Calu3 (cell line): ENCODE measurements around the gene MTARC1. TPM values are rescaled to one million over a fixed set of nuclear protein-coding genes. Genes with fewer than 3 reads are reported as not detected.

Experiments used
- BruUV-seq: library from RNA; stranded (reverse); fragments of 400-500 nt; replicated peaks from 2 replicates; lab custom pipeline; 2021; lab: Mats Ljungman, UMichigan
- CTCF ChIA-PET: fragments of 300-600 bp; sonication (Branson Sonifier 250); formaldehyde crosslinking; loops from one replicate; lab custom pipeline; 2022; ENCODE audit warnings: antibody characterized with exemption; lab: Charles Lee
- DNase-seq: peaks from one replicate; pipeline ENCODE4 v3.0.0; 2022
- H3K27ac Mint-ChIP-seq: one replicate; pipeline ENCODE4 v1.8.0; 2022; ENCODE audit warnings: mixed read lengths; ENCODE audit not compliant: unreplicated experiment
- H3K27me3 Mint-ChIP-seq: one replicate; pipeline ENCODE4 v1.8.0; 2022; ENCODE audit warnings: mixed read lengths; ENCODE audit not compliant: unreplicated experiment
- H3K36me3 Mint-ChIP-seq: one replicate; pipeline ENCODE4 v1.8.0; 2022; ENCODE audit warnings: mild to moderate bottlenecking, moderate library complexity, mixed read lengths; ENCODE audit not compliant: insufficient read depth, unreplicated experiment
- H3K4me1 Mint-ChIP-seq: one replicate; pipeline ENCODE4 v1.8.0; 2022; ENCODE audit warnings: mild to moderate bottlenecking, low read depth, mixed read lengths; ENCODE audit not compliant: unreplicated experiment
- H3K4me3 Mint-ChIP-seq: one replicate; pipeline ENCODE4 v1.8.0; 2022; ENCODE audit warnings: mild to moderate bottlenecking, low read depth, moderate library complexity, mixed read lengths; ENCODE audit not compliant: unreplicated experiment
- H3K9me3 Mint-ChIP-seq: one replicate; pipeline ENCODE4 v1.8.0; 2022; ENCODE audit warnings: low read depth, mixed read lengths; ENCODE audit not compliant: unreplicated experiment
- CTCF ChIP-seq: fragments of 200-600 bp; IDR thresholded peaks from one replicate; pipeline ENCODE4 v1.8.0; 2022; ENCODE audit warnings: antibody characterized with exemption; ENCODE audit not compliant: unreplicated experiment
- intact Hi-C: fragments of 100-400 bp; cut with micrococcal nuclease; formaldehyde crosslinking; loops from one replicate; pipeline ENCODE4 v1.10.0; 2022; ENCODE audit not compliant: unreplicated experiment
- total RNA-seq: library from RNA; stranded (reverse); gene quantifications from 2 replicates; pipeline ENCODE4 v1.2.3, GENCODE V29; 2022

Gene MTARC1
- total RNA-seq, 1 experiment from 2014 or later, result 21.3 TPM

- TF ChIP-seq CTCF, result no peak
- peaks cover 26% of the 10 kb centered on the region for H3K36me3 Mint-ChIP-seq
- DNase-seq, result no peak
- BruUV-seq, result no TSS peak
- peak overlapping the region; percentile 93 for H3K4me3 Mint-ChIP-seq
- H3K4me1 Mint-ChIP-seq, result peaks cover 18% of the 10 kb centered on the region
- H3K9me3 Mint-ChIP-seq, result no peaks in the 10 kb centered on the region
- intact Hi-C loops, result no loop called here
- H3K27ac Mint-ChIP-seq, result no peak overlapping the region
- CTCF ChIA-PET, result interaction anchor here (1.1 kb wide), 1 partner anchor 52 kb away, joined by 3 read pairs; no protein-coding TSS in a partner anchor
- H3K27me3 Mint-ChIP-seq, result no peaks in the 10 kb centered on the region
These were observed 716 bp upstream of the MTARC1 start for GRCh38 chr1:220786057-220786336.

- H3K36me3 Mint-ChIP-seq, result peaks cover 26% of the 10 kb centered on the region
- peak overlapping the region; percentile 93 for H3K4me3 Mint-ChIP-seq
- no TSS peak for BruUV-seq
- no peaks in the 10 kb centered on the region for H3K9me3 Mint-ChIP-seq
- H3K27ac Mint-ChIP-seq, result peak overlapping the region; percentile 77
- peaks cover 18% of the 10 kb centered on the region for H3K4me1 Mint-ChIP-seq
- intact Hi-C loops, result no loop called here
- no peak for TF ChIP-seq CTCF
- DNase-seq, result peak; percentile 80
- CTCF ChIA-PET, result interaction anchor here (0.6 to 1.4 kb wide), 5 partner anchors 11 to 515 kb away, joined by 3 to 4 read pairs (median 3); partner anchors contain the start of genes MTARC2 and RAB3GAP2
- no peaks in the 10 kb centered on the region for H3K27me3 Mint-ChIP-seq
These were observed 431 bp downstream of the MTARC1 start for GRCh38 chr1:220787069-220787619.

GRCh38 chr1:220788900-220789299 is 2.2 kb downstream of the MTARC1 start:
- H3K4me3 Mint-ChIP-seq, result no peak overlapping the region
- intact Hi-C loops, result no loop called here
- CTCF ChIA-PET, result interaction anchor here (0.7 kb wide), 1 partner anchor 155 kb away, joined by 5 read pairs; no protein-coding TSS in a partner anchor

GRCh38 chr1:220789532-220790147 is 2.9 kb downstream of the MTARC1 start:
- H3K4me3 Mint-ChIP-seq, result no peak overlapping the region
- no peak for DNase-seq
- no TSS peak for BruUV-seq
- H3K36me3 Mint-ChIP-seq, result peaks cover 30% of the 10 kb centered on the region
- H3K27me3 Mint-ChIP-seq, result no peaks in the 10 kb centered on the region
- CTCF ChIA-PET, result interaction anchor here (0.6 kb wide), 1 partner anchor 168 kb away, joined by 8 read pairs; no protein-coding TSS in a partner anchor
- no peak for TF ChIP-seq CTCF
- no peak overlapping the region for H3K27ac Mint-ChIP-seq
- no peaks in the 10 kb centered on the region for H3K9me3 Mint-ChIP-seq
- intact Hi-C loops, result no loop called here
- peaks cover 18% of the 10 kb centered on the region for H3K4me1 Mint-ChIP-seq

More at GRCh38 chr1:220788900-220789299, 2.2 kb downstream of the MTARC1 start:
- Mint-ChIP-seq H3K36me3 (peaks cover 30% of the 10 kb centered on the region), H3K9me3 (no peaks in the 10 kb centered on the region), H3K27ac (no peak overlapping the region), H3K27me3 (no peaks in the 10 kb centered on the region), H3K4me1 (peaks cover 18% of the 10 kb centered on the region)
- BruUV-seq, result no TSS peak
- DNase-seq, result no peak
- no peak for TF ChIP-seq CTCF
